HG03045 (cell line): ENCODE measurements around the gene MBD3L2B.

Experiments
- ATAC-seq: cut with Tn5 transposase; IDR thresholded peaks from one replicate; pipeline ENCODE4 v1.9.1; 2021; ENCODE audit warnings: mild to moderate bottlenecking, moderate library complexity; ENCODE audit not compliant: unreplicated experiment

MBD3L2B gene

DNA sequence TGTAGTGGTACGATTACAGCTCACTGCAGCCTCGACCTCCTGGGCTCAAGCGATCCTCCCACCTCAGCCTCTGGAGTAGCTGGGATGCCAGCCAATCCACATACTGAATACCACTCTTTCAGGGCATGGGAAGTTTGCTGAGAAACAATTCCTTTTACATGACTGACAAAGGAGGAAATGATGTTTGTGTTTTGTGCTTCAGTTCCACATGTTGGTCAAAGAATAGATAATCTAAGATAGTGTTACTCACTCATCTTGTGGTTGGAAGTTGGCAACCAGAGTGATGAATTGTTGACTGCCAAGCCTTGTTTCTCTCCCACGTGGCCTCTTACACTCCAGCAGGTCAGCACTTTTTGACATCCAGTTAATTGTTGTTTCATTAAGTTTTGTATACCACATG, 7.6 kb downstream of the MBD3L2B start:
- no peak for ATAC-seq

DNA sequence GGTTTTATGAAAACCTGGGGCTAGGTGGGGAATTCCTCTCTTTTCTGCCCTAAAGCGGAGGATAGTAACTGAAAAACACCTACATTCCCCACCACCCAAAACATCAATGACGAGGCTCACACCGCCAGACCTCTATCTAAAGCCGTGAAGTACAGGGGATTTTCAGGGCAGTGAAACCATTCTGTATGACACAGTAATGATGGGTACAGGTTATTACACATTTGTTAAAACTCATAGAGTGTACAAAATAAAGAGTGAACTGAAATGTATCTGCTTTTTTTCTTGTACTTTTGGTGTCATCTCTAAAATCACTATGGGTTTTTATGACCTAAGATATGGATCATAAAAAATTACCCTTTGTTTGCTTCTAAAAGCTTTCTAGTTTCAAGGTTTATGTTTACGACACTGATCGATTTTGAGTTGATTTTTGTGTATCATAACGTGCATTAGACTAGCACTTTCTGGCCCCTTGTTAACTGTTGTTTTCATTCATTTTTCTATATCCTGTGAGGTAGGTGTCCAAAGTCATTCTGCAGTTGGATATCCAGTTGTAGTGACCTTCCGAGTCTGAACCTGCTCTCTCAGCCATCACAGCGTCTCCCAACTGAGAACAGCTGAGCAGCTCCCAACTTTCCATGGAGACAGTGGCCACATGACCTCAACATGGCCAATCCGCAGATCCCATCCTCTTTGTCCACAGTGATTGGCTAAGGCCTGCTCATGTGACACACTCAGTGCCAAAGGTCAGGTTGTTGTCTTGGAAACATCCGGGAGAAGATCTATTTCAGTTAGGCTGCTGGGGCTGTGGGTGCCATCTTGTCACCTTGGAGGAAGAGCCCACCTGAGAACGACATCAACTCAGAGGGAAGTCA, 10.3 kb downstream of the MBD3L2B start:
- no peak for ATAC-seq

DNA sequence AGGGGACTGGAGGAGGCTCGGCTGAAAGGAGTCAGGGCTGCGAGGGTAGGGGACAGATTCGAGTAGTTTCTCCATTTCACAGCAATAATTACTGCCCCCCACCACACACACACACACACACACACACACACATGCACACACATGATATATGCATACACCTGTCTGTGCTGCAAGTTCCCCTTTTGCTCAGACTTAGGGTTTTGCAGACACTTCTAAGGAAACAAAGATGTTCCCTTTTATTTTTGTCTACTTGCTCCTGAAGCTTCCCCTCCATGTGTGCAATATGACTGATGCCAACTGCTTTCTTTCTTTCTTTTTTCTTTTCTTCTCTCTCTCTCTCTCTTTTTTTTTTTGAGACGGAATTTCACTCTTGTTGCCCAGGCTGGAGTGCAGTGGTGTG, 13.4 kb downstream of the MBD3L2B start:
- ATAC-seq = no peak

DNA sequence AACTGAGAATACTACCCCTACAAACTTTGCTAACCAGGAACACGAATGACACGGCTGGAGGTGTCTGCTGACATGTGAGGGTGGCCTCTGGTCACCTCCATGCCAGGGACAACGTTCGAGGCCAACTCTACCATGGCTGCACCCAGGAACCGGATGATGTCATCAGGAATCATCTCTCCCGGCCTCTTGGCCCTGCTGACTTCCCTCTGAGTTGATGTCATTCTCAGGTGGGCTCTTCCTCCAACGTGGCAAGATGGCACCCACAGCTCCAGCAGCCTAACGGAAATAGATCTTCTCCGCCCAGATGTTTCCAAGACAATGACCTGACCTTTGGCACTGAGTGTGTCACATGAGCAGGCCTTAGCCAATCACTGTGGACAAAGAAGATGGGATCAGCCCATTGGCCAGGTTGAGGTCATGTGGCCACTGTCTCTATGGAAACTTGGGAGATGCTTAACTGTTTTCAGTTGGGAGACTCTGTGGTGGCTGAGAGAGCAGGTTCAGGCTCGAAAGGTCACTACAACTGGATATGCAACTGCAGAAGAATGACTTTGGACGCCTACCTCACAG, 15.0 kb downstream of the MBD3L2B start:
- ATAC-seq = no peak

DNA sequence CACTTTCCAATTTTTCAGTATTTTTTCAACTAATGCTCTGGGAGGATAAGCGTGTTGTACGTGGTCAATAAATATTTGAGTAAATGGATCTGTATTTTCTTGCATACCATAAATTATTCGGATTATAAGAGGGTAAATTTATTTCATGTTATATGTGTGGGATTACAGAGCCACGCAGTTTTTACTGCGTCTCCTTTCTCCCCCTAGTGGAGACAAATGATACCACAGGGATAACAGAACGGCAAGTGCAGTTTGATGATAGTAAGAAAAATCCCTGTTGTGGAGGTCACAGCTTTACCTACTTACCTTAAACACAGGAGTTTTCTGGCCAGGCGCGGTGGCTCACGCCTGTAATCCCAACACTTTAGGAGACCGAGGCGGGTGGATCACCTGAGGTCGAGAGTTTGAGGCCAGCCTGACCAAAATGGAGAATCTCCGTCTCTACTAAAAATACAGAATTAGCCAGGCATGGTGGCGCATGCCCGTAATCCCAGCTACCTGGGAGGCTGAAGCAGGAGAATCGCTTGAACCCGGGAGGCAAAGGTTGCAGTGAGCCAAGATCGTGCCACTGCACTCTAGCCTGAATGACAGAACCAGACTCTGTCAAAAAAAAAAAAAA, 16.8 kb downstream of the MBD3L2B start:
- ATAC-seq = no peak

DNA sequence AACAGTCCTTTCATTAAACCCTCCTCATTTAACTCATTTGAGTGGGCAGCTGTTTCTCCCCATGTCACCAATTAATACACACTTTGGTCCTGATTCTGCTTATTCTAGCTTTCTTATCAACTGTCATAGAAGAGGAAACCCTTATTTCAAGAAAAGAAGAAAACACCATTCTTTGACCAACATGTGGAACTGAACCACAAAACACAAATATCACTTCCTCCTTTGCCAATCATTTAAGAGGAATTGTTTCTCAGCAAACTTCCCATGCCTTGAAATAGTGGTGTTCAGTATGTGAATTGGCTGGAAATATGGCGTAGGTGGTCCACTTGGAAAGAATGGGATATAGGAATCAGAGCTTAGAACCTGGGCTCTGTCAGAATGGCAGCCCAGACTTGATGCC, 20.4 kb downstream of the MBD3L2B start:
- no peak for ATAC-seq

DNA sequence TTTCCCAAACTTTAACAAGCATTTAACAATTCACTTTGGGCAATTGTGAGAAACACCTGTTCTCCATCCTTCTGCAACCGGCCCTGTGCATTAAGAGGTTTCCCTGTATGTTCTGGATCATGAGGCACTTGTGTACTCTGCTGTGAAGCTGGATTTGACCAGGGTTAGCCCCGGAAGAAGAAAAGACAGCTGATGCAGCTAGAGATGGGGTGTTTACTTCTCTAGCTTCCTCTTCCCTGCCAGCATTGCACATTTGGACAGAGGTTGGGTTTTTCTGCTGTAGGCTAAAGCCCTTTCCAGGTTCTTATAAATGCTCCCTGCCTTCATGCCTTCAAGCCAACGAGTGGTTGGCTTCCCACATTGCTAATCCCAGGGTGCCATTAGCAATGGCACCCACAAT, 20.9 kb downstream of the MBD3L2B start:
- no peak for ATAC-seq

DNA sequence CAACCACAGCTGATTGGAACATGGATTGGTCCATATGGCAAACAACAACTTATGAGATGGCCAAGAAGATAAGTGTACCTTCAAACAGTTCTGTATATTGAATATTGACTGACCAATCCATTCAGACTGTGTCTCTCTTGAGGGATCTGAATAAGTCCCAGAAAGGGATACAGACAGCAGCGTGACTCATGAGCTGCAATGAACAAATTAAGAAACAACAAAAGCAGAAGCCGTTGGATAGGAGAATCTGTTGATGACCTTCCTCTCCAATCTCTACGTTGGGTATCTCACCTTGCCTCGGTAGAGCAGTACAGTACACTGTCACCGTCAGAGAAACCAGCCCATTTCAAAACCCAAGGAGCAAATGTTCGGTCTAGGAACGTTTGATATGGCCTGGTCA, 21.3 kb downstream of the MBD3L2B start:
- no peak for ATAC-seq

DNA sequence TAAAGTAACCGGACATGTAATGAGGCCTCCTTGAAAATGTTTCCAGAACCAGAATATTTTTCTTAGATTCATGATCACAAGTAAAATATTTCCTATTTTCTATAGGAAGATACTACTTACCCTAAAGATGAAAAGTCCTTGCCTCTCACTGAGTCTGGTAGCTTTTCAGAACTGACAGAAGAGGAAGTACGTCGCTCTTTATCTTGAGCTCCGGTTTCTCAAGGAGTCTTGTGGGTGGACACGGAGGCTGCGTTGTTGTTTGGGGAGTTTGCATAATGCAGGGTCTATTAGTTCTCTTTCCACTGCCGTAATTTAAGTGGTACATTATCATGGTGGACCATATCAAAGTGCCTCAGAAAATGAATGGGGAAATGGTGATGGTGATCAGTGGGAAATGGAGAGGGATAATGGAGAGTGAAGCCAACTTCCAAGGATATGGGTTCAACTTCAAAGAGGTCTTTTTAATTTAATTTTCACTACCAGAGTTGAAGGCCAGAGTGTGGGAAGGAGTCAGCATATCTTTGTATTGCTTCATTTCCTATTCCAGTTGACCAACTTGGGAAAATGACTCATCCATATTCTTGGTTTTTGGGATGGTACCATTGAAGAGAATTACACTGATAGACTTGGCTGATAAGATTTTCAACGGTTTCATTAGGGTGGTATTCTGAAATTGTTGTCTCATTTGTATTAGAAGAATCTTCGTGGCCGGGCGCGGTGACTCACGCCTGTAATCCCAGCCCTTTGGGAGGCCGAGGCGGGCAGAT, 23.4 kb downstream of the MBD3L2B start:
- ATAC-seq = no peak

DNA sequence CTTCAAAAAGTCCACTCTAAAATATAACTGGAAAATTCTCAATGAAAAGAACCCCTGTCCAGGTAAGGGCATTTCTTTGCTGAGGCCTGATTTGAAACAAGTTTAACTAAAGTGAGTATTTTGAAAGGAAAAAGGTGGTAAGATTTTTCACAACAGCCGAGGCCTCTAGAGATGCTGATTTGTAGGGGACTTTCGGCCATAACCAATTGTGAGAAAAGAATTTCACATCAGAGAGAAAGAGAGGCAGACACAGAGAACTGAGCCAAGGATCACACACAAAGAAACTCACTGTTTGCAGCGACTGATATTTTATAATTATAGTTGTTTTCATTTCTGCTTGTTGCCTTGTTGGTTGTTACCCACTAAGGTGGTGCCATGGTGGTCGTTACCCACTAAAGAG, 24.4 kb downstream of the MBD3L2B start:
- ATAC-seq = no peak

DNA sequence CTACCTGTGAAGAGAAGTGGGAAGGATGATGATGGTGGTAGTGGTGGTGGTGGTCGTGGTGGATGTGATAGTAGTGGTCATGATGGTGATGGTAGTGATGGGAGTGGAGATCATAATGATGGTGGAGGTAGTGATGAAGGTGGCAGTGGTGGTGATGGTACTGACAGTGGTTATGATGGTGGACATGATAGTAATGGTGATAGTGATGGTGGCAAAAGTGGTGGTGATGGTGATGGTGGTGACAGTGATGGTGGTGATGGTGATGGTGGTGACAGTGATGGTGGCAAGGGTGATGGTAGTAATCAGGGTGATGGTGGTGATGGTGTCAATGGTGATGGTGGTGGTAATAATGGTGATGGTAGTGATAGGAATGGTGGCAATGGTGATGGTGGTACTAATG, 26.2 kb downstream of the MBD3L2B start:
- no peak for ATAC-seq

DNA sequence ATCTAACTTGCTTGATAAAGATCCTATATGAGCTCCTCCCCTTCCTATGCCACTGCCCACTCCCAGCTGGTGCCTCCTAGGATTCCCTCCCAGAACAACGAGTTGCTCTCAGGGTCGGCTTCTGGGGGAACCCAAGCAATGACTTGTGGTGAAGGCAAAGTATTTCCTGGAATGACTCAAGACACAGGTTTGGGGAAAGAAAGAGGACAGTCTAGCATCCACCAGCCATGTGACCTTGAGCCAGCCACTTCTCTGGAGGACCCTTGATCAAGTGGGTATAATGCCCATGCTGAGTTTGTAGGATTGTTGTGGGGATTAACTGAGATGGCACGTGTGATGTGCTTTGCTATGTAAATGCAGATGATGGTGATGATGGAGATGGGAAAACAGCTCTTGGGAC, 33.0 kb downstream of the MBD3L2B start:
- no peak for ATAC-seq

DNA sequence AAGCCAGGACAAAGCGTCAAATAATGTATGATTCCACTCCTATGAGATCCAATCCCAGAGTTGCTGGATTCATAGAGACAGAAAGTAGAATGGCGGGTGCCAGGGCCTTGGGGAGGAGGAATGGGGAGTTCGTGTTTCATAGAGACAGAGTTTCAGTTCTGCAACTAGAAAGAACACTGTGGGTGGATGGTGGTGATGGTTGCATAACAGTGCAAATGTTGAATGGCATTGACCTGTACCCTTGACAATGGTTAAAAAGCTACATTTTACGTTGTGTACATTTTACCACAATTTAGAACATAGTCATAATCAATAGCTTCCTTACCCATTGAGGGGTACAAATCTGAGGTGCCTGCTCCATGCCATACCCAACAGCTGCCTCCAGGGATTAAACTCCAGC, 33.4 kb downstream of the MBD3L2B start:
- ATAC-seq = no peak

DNA sequence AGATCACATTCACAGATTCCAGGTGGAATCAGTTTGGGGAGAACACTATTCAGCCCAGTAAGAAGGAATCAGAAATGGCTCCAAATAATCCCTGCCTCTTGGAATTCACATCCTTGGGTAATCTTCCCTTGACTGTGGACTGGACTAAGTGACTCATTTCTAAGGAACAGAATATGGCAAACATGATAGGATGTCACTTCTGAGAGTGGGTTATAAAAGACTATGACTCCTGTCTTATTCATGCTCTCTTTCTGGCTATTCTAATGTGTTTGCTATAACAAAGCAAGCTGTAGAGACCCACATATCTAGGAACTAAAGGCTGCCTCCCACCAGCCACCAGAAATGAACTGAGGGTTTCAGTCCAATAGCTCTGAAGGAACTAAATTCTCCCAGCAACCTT, 37.8 kb downstream of the MBD3L2B start:
- ATAC-seq = no peak

DNA sequence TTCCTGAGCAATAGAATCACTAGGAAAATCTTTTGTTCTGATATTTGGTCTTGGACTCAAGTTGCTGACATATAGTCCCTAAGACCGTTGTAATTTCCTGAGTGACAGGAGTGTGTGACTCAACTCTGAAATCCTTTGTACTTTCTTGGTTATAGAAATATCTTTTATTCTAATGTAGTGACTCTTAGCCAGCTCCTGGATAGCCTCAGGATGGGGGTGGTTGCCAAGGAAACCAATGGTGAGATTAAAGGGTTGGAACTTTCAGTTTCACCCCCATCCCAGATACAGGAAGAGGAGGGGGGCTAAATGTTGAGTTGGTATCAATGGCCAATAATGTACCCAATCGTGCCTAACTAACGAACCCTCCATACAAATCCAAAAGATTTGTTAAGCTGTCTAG, 41.8 kb downstream of the MBD3L2B start:
- ATAC-seq = no peak

DNA sequence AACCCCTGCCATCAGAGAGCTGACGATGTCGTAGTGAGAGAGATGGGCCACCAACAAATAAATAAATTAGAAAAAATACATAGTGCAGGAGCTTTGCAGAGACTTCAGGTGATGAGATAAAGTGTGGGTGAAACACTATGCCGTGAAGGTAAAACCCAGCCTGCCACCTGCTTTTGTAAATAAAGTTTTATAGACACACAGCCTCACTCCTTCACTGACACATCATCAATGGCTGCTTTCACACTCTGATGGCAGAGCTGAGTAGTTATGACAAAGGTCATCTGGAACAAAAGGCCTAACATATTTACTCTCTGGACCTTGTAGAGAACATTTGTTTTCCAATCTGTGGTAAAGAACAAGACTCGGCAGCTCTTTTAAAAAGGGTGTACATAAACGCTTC, 45.0 kb downstream of the MBD3L2B start:
- ATAC-seq = no peak

DNA sequence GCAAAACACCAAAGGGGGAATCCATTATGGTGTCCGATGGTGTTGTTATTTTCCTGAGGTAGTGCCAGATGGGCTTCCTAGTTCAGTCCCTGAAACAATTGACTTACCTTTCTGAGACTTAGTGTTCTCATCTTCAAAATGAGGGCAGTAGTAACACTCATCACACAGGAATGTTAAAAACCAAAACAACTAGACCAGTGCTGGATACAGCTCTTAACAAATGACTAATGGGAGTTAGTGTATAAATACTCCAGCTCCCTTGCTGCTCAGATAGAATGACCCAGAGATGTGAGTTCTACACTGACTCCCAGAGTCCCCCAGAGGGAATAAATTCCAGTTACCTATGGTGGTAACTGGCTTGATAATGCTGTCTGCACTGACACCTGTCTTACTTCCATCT, 49.9 kb downstream of the MBD3L2B start:
- no peak for ATAC-seq

DNA sequence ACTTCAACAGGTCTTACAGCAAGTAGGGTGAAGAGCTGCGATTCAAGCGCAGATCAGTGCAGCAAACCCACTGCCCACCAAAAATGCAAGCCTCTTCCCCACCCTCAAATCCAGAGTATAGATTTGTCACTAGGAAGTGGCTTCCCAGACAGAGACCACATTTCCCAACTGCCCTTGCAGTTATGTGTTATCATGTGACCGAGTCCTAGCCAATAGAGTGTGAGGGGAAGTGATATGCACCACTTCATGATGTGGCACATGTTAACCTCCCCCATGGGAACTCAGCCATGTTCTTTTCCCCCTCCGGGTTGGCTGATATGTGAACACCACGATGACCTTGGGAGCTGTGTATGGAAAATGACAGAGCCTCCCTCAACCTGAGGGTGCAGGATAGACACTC, 50.8 kb downstream of the MBD3L2B start:
- no peak for ATAC-seq

DNA sequence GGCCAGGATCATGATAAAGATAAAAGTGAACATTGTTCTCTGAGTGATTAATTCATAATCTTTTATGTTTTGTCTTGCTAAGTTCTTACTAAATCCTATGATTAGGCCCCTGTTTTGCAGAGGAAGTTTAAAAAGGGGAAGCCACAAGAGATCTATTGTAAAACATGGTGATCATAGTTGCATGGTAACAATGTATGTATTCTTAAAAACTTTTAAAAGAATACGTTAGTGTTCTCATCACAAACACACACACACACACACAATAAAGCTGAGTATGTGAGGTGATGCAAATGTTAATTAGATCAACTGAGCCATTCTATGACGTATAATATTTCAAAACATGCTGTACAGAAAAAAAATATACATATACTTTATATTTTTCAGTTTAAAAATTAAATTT, 51.2 kb downstream of the MBD3L2B start:
- ATAC-seq = no peak

DNA sequence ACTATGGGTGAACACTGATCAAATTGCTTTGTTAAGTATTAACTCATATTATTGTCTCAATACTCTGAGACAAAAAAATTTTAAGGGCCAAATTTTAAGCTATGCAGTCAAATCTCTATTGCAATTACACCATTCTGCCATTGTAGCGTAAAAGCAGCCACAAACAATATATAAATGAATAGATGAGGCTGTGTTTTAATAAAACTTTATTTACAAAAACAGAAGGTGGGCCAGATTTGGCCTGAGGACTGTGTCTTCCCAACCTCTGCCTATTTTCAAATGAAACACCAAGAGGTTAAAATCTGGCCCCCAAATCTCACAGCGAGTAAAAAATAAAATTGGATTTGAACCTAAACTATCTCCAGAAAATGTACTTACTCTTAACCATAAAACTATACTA, 51.7 kb downstream of the MBD3L2B start:
- ATAC-seq = no peak
